Measurements from ENCODE around the gene WWOX. TPM values are rescaled to one million over a fixed set of nuclear protein-coding genes. Genes with fewer than 3 reads are reported as not detected.

Gene WWOX
- total RNA-seq, 2 experiments from 2014 or later, result 19.1 to 23.7 TPM

- peaks cover 4% of the 10 kb centered on the region for H3K36me3 Mint-ChIP-seq (ENCODE audit: low read depth)
- CTCF ChIA-PET, result no interaction called here
- H3K4me1 Mint-ChIP-seq (ENCODE audit: low read depth), result no peaks in the 10 kb centered on the region
- ATAC-seq (no peak), DNase-seq (no peak)
- H3K4me3 Mint-ChIP-seq, result no peak overlapping the region
- no peak overlapping the region for H3K27ac Mint-ChIP-seq
- H3K27me3 Mint-ChIP-seq, result no peaks in the 10 kb centered on the region
- no peak for TF ChIP-seq CTCF (IDR thresholded peaks at IDR 0.05)
- no peaks in the 10 kb centered on the region for H3K9me3 Mint-ChIP-seq
- intact Hi-C loops (cut with micrococcal nuclease), result no loop called here
- POLR2A ChIA-PET, result no interaction called here
These were observed 882.8 kb downstream of the WWOX start for GRCh38 chr16:78982096-78982744.

- peaks cover 1% of the 10 kb centered on the region for H3K4me1 Mint-ChIP-seq (ENCODE audit: low read depth)
- H3K36me3 Mint-ChIP-seq (ENCODE audit: low read depth), result peaks cover 4% of the 10 kb centered on the region
- ChIA-PET POLR2A (no interaction called here), CTCF (no interaction called here)
- H3K9me3 Mint-ChIP-seq, result no peaks in the 10 kb centered on the region
- H3K27me3 Mint-ChIP-seq, result no peaks in the 10 kb centered on the region
- no peak for TF ChIP-seq CTCF (IDR thresholded peaks at IDR 0.05)
- no peak overlapping the region for H3K4me3 Mint-ChIP-seq
- DNase-seq, result no peak
- intact Hi-C loops (cut with micrococcal nuclease), result no loop called here
- H3K27ac Mint-ChIP-seq, result no peak overlapping the region
- no peak for ATAC-seq
These were observed 884.9 kb downstream of the WWOX start for GRCh38 chr16:78984324-78984723.

GRCh38 chr16:78984887-78985464, 885.5 kb downstream of the WWOX start:
- CTCF ChIA-PET, result interaction anchor here (0.6 kb wide), 1 partner anchor 862 kb away, joined by 3 read pairs; no protein-coding TSS in a partner anchor
- Mint-ChIP-seq H3K27ac (no peak overlapping the region), H3K9me3 (no peaks in the 10 kb centered on the region), H3K4me3 (no peak overlapping the region), H3K36me3 (ENCODE audit: low read depth) (peaks cover 4% of the 10 kb centered on the region), H3K4me1 (ENCODE audit: low read depth) (peaks cover 4% of the 10 kb centered on the region), H3K27me3 (no peaks in the 10 kb centered on the region)
- TF ChIP-seq CTCF (IDR thresholded peaks at IDR 0.05), result no peak
- ATAC-seq, result no peak
- POLR2A ChIA-PET, result no interaction called here
- intact Hi-C loops (cut with micrococcal nuclease), result no loop called here
- no peak for DNase-seq

GRCh38 chr16:78985716-78986605, 886.5 kb downstream of the WWOX start:
- CTCF ChIA-PET, result no interaction called here
- ATAC-seq (no peak), DNase-seq (no peak)
- no peaks in the 10 kb centered on the region for H3K27me3 Mint-ChIP-seq
- peaks cover 4% of the 10 kb centered on the region for H3K36me3 Mint-ChIP-seq (ENCODE audit: low read depth)
- POLR2A ChIA-PET, result no interaction called here
- intact Hi-C loops (cut with micrococcal nuclease), result no loop called here
- no peak for TF ChIP-seq CTCF (IDR thresholded peaks at IDR 0.05)
- no peak overlapping the region for H3K4me3 Mint-ChIP-seq
- no peak overlapping the region for H3K27ac Mint-ChIP-seq
- H3K9me3 Mint-ChIP-seq, result no peaks in the 10 kb centered on the region
- H3K4me1 Mint-ChIP-seq (ENCODE audit: low read depth), result peaks cover 4% of the 10 kb centered on the region

GRCh38 chr16:78987666-78988065, 888.2 kb downstream of the WWOX start:
- intact Hi-C loops (cut with micrococcal nuclease), result no loop called here
- ChIA-PET CTCF (no interaction called here), POLR2A (no interaction called here)
- peaks cover 5% of the 10 kb centered on the region for H3K36me3 Mint-ChIP-seq (ENCODE audit: low read depth)
- no peaks in the 10 kb centered on the region for H3K27me3 Mint-ChIP-seq
- H3K9me3 Mint-ChIP-seq, result no peaks in the 10 kb centered on the region
- no peak overlapping the region for H3K27ac Mint-ChIP-seq
- no peak for DNase-seq
- peaks cover 4% of the 10 kb centered on the region for H3K4me1 Mint-ChIP-seq (ENCODE audit: low read depth)
- no peak overlapping the region for H3K4me3 Mint-ChIP-seq
- TF ChIP-seq CTCF (IDR thresholded peaks at IDR 0.05), result no peak
- ATAC-seq, result no peak

All from activated CD8-positive, alpha-beta T cell treated with anti-CD3 and anti-CD28 coated beads for 36 hours (primary cell).